Right cardiac atrium (tissue), 5 donors: ENCODE measurements around the gene AQP12A. TPM values are rescaled to one million over a fixed set of nuclear protein-coding genes. Genes with fewer than 3 reads are reported as not detected.
"Not testable (repeated sequence)": the region's sequence is repeated elsewhere in the genome, so short reads cannot be mapped to it uniquely, and the experiment has no call there.

ENCODE experiments used
- ATAC-seq, 2 donors: fragments of 200-7000 bp; cut with Tn5 transposase; one replicate each; pipeline versions ENCODE4 v1.8.0 to v1.9.1; 2020; ENCODE audit warnings: moderate library complexity in 2 of 2, mild to moderate bottlenecking in 1 of 2
- DNase-seq, 3 donors: peaks; one replicate each; pipeline ENCODE4 v3.0.0-alpha.2; 2020
- H3K27ac ChIP-seq: one replicate; pipeline ENCODE4 v1.5.1; 2013; ENCODE audit warnings: mild to moderate bottlenecking, low read length, control low read depth, moderate library complexity
- H3K27me3 ChIP-seq: one replicate; pipeline ENCODE4 v1.6.1; 2013; ENCODE audit not compliant: control insufficient read depth, insufficient read depth
- H3K4me1 ChIP-seq: one replicate; pipeline ENCODE4 v1.6.1; 2013; ENCODE audit warnings: low read length; ENCODE audit not compliant: control insufficient read depth, insufficient read depth
- H3K4me3 ChIP-seq: one replicate; pipeline ENCODE4 v1.5.1; 2013; ENCODE audit warnings: low read length, control low read depth
- H3K9me3 ChIP-seq: one replicate; pipeline ENCODE4 v1.6.1; 2013; ENCODE audit warnings: low read length; ENCODE audit not compliant: control insufficient read depth
- WGBS: extraction: QIAGEN DNeasy Blood & Tissue Kit; methylation state at CpG from one replicate; pipeline ENCODE4 v1.1.7; 2013; 5-methylcytosine and 5-hydroxymethylcytosine counted together
- intact Hi-C, 4 donors: fragments of 100-400 bp; cut with DNase I; formaldehyde crosslinking; loops; one replicate each; pipeline versions ENCODE4 v1.11.0 to v1.14.0; 2022 to 2023
- polyA plus RNA-seq: library from polyadenylated mRNA; stranded (reverse); fragments of 200-250 nt; gene quantifications from one replicate; pipeline ENCODE4 v1.2.3, GENCODE V29; 2013
- total RNA-seq, 4 donors: library from RNA; stranded (reverse); fragmentation: NEBNext Ultra II Directional; extraction: Animal tissue kit (Norgen Biotek cat#: 25700); gene quantifications; one replicate each; pipeline ENCODE4 v1.2.1, GENCODE V29; 2021
- donor health status: healthy with polysubstance abuse.
- donor health status: DM: no; HTN: yes; CAD: no.
- donor health status: DM: no; HTN: no; CAD: no.
- donor health status: DM: no; HTN: yes; CAD: no; lungs with severe emphysema.
- donor health status: DM: yes; HTN: yes; CAD: no.

The AQP12A gene
- total and polyA plus RNA-seq, 5 donors, result not detected

- Histone ChIP-seq H3K4me1 (no peaks in the 10 kb centered on the region), H3K4me3 (no peak overlapping the region), H3K27me3 (no peaks in the 10 kb centered on the region), H3K9me3 (no peaks in the 10 kb centered on the region), H3K27ac (no peak overlapping the region)
- intact Hi-C loops, result no loop called here
- 73% methylated on average over 30 of the region's 30 CpGs for WGBS
- peak in 2 of 3 donors; percentile 30 to 33 for DNase-seq
- ATAC-seq, result peak in 1 of 2 donors; percentile 12
Observed at GRCh38 chr2:240646900-240647502, 44.7 kb upstream of the AQP12A start.

- no peak overlapping the region for H3K27ac ChIP-seq
- H3K27me3 ChIP-seq, result no peaks in the 10 kb centered on the region
- intact Hi-C loops, result no loop called here
- no peaks in the 10 kb centered on the region for H3K4me1 ChIP-seq
- no peak for ATAC-seq
- H3K9me3 ChIP-seq, result no peaks in the 10 kb centered on the region
- WGBS, result 59% methylated on average over 22 of the region's 22 CpGs
- H3K4me3 ChIP-seq, result no peak overlapping the region
- peak in 2 of 3 donors; percentile 10 to 16 for DNase-seq
Observed at GRCh38 chr2:240647503-240648154, 44.0 kb upstream of the AQP12A start.

DNA sequence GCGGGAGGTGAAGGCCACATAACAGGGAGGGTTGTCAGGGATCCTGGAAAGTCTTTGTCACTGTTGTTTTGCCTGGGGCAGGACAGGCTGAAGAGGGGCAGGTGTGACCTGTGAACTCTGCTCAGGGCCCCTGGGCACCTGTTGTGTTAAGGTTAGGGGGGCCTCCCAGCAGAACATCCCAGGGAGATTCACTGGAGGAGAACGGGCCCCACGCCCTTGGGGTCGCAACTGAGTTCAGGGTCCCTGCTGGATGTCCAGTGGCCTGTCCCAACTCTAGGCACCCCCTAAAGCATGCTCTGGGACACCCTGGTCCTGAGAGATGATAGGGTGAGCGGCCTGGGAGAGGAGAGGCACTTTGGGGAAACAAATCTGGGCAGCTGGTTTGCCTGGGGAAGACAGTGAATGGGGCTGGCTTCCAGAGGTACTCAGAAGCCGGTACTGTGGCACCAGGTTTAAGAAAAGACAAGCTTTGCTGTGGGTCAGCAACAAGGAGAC, 43.5 kb upstream of the AQP12A start:
- H3K27ac ChIP-seq, result no peak overlapping the region
- no peaks in the 10 kb centered on the region for H3K4me1 ChIP-seq
- WGBS, result 78% methylated on average over 6 of the region's 6 CpGs
- DNase-seq (peak in 2 of 3 donors; percentile 13 to 27), ATAC-seq (no peak)
- no peaks in the 10 kb centered on the region for H3K27me3 ChIP-seq
- no peak overlapping the region for H3K4me3 ChIP-seq
- intact Hi-C loops, result no loop called here
- no peaks in the 10 kb centered on the region for H3K9me3 ChIP-seq

GRCh38 chr2:240648650-240649275, 42.9 kb upstream of the AQP12A start:
- intact Hi-C loops, result no loop called here
- peak in 1 of 3 donors; percentile 27 for DNase-seq
- H3K9me3 ChIP-seq, result no peaks in the 10 kb centered on the region
- H3K4me3 ChIP-seq, result no peak overlapping the region
- H3K27me3 ChIP-seq, result no peaks in the 10 kb centered on the region
- ATAC-seq, result no peak
- H3K27ac ChIP-seq, result no peak overlapping the region
- no peaks in the 10 kb centered on the region for H3K4me1 ChIP-seq
- WGBS, result 34% methylated on average over 19 of the region's 19 CpGs

GRCh38 chr2:240649331-240649730, 42.3 kb upstream of the AQP12A start:
- DNase-seq, result no peak
- intact Hi-C loops, result no loop called here
- no peaks in the 10 kb centered on the region for H3K4me1 ChIP-seq
- H3K4me3 ChIP-seq, result no peak overlapping the region
- 52% methylated on average over 7 of the region's 7 CpGs for WGBS
- H3K9me3 ChIP-seq, result no peaks in the 10 kb centered on the region
- no peak overlapping the region for H3K27ac ChIP-seq
- H3K27me3 ChIP-seq, result no peaks in the 10 kb centered on the region
- no peak for ATAC-seq

DNA sequence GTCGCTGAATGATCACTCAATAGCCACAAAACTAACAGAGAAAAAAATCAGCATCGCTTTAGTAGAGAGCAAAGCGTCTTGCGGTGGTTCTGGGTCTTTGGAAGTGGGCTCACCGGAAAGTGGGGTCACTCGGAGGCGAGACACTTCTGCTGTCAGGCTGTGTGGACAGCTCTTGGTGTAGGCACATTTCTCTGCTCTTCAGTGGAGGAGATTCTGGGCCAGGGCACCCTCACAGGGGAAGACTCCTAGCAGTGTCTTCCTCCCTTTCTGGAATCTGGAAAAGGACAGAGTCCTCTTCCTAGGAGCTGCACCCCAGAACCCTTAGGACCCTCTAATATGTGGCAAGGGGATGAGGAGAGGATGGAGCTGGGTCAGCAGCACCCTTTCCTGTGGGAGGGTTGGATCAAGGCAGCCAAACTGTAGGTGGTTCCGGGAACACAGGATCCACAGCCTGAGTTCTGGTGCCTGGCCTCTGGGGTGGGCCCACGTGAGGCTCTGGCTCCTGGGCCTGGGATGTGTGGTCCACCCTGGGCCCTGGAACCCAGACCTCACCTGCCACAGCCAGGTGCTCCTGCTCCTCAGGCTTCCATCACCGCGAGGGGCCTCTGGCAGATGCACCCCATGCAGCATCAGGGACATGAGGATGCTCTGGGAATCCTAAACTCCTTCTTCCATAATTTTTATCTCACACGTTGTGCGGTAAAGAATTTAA, 41.3 kb upstream of the AQP12A start:
- Histone ChIP-seq H3K27me3 (no peaks in the 10 kb centered on the region), H3K4me1 (no peaks in the 10 kb centered on the region), H3K27ac (no peak overlapping the region), H3K4me3 (no peak overlapping the region), H3K9me3 (no peaks in the 10 kb centered on the region)
- intact Hi-C loops, result no loop called here
- ATAC-seq (no peak), DNase-seq (peak in 1 of 3 donors; percentile 18)
- WGBS, result 89% methylated on average over 13 of the region's 13 CpGs

DNA sequence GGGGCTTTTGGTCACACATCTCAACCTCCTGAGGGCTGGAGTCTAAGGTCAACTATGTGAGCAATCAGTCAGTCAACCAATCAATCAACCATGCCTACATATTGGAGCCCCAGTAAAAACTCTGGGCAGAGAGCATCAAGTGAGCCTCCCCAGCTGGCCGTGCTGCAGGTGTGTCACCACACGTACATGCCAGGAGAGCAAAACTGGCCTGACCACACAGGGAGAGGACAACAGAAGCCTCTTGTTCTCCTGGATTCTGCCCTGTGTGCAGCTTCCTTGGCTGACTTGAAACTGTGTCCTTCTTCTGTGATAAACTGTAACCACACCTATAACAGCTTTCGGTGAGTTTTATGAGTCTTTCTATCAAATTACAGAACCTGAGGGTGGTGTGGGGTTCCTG, 40.5 kb upstream of the AQP12A start:
- WGBS, result 82% methylated on average over 3 of the region's 3 CpGs
- no peak for ATAC-seq
- Histone ChIP-seq H3K4me3 (no peak overlapping the region), H3K27ac (no peak overlapping the region), H3K9me3 (no peaks in the 10 kb centered on the region), H3K4me1 (no peaks in the 10 kb centered on the region), H3K27me3 (no peaks in the 10 kb centered on the region)
- DNase-seq, result peak in 1 of 3 donors; percentile 33
- intact Hi-C loops, result no loop called here

DNA sequence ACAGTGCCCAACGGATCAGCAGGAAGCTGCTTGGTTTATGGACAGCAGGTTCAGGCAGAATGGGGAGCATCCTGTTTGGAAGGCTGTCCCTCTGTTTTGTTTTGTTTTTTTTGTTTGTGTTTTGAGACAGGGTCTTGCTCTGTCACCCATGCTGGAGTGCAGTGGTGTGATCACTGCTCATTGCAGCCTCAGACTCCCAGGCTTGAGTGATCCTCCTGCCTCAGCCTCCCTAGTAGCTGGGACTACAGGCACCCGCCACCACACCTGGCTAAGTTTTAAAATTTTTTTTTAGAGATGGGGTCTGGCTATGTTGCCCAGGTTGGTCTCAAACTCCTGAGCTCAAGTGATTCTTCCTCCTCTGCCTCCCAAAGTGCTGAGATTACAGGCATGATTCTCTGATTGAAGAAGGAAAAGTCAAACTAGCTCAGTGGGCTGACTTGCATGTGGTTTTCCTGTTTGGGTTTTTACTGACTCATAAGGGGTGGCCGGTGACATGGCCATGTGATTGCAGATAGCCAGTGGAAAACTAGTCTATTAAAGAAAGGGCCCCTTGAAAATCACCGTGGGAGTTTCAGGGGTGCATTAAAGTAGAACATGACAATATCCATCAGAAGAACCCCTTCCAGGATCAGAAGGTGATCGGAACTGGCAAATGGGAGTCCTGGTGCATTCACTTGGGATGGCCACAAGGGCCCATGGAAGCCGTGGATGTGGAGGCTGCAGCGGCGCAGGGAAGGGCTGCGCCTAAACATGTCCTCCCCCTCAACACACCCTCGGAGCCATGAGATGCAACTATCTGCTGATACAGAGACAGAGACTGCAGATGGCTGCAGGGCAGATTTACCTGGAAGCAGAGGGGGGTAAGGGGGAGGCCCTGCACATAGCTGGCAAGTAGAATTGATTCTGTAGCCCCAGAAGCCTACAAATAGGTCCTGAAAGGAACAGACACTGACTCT, 35.5 kb upstream of the AQP12A start:
- DNase-seq (peak in 1 of 3 donors; percentile 18), ATAC-seq (no peak)
- Histone ChIP-seq H3K4me3 (no peak overlapping the region), H3K4me1 (no peaks in the 10 kb centered on the region), H3K9me3 (no peaks in the 10 kb centered on the region), H3K27ac (no peak overlapping the region), H3K27me3 (no peaks in the 10 kb centered on the region)
- intact Hi-C loops, result no loop called here
- WGBS, result 68% methylated on average over 10 of the region's 10 CpGs

GRCh38 chr2:240659883-240660282, 31.8 kb upstream of the AQP12A start:
- intact Hi-C loops, H3K9me3 ChIP-seq, H3K4me1 ChIP-seq, H3K4me3 ChIP-seq, ATAC-seq, DNase-seq, H3K27me3 ChIP-seq, H3K27ac ChIP-seq: not testable (repeated sequence)
- 91% methylated on average over 7 of the region's 7 CpGs for WGBS

DNA sequence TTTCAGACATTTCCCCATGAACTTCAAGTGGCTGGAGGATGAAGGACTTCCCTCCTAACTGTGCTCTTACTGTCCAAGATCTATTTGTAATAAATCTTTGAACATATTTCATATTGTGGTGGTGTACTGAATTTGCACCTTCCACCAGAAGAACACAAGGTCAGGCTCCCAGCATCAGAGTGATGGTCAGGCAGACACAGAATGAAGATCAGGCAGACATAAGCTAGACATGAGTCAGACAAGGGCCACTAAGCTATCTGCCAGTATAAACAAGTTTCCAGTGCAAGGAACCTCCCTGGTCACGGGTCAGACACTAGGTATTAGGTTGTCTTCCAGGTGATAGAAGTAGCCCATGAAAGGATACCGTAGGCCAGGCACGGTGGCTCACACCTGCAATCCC, 29.0 kb upstream of the AQP12A start:
- intact Hi-C loops, result no loop called here
- no peaks in the 10 kb centered on the region for H3K4me1 ChIP-seq
- ATAC-seq (no peak), DNase-seq (peak in 1 of 3 donors; percentile 11)
- no peaks in the 10 kb centered on the region for H3K27me3 ChIP-seq
- H3K27ac ChIP-seq, result no peak overlapping the region
- no peak overlapping the region for H3K4me3 ChIP-seq
- WGBS, result 83% methylated on average over 3 of the region's 3 CpGs
- no peaks in the 10 kb centered on the region for H3K9me3 ChIP-seq
